BE2C (cell line): ENCODE data around the gene PRKG1.

ENCODE experiments used
- DNase-seq: peaks from one replicate; pipeline ENCODE4 v3.0.0-alpha.2; 2020
- H3K27me3 ChIP-seq: fragments of 250-450 bp; sonication (Bioruptor Pico); 2 replicates; pipeline ENCODE4 v1.5.1; 2020; ENCODE audit warnings: mild to moderate bottlenecking
- H3K36me3 ChIP-seq: fragments of 250-450 bp; sonication (Bioruptor Pico); 2 replicates; pipeline ENCODE4 v1.5.1; 2020; ENCODE audit warnings: mild to moderate bottlenecking
- H3K4me1 ChIP-seq: fragments of 250-450 bp; sonication (Bioruptor Pico); 2 replicates; pipeline ENCODE4 v1.5.1; 2020
- H3K4me3 ChIP-seq: 2 replicates; pipeline ENCODE4 v1.5.1; 2011; ENCODE audit warnings: low read depth, low read length
- H3K9me3 ChIP-seq: fragments of 250-450 bp; sonication (Bioruptor Pico); 2 replicates; pipeline ENCODE4 v1.5.1; 2020
- CTCF ChIP-seq: IDR thresholded peaks from 2 replicates; pipeline ENCODE4 v1.5.1; 2012; ENCODE audit warnings: mild to moderate bottlenecking, low read depth, low read length

The PRKG1 gene

GRCh38 chr10:52212802-52213201 lies 1138.5 kb downstream of the PRKG1 start:
- no peak for DNase-seq
- no peak overlapping the region for H3K4me3 ChIP-seq
- H3K4me1 ChIP-seq: no peaks in the 10 kb centered on the region
- TF ChIP-seq CTCF: no peak
- H3K36me3 ChIP-seq: no peaks in the 10 kb centered on the region
- H3K27me3 ChIP-seq: no peaks in the 10 kb centered on the region
- H3K9me3 ChIP-seq: no peaks in the 10 kb centered on the region

- Histone ChIP-seq H3K36me3 (no peaks in the 10 kb centered on the region), H3K4me1 (no peaks in the 10 kb centered on the region)
- DNase-seq: no peak
Measured at GRCh38 chr10:52213321-52213752, 1139.0 kb downstream of the PRKG1 start.

GRCh38 chr10:52215745-52216361 lies 1141.6 kb downstream of the PRKG1 start:
- Histone ChIP-seq H3K4me3 (no peak overlapping the region), H3K36me3 (no peaks in the 10 kb centered on the region), H3K27me3 (no peaks in the 10 kb centered on the region), H3K4me1 (no peaks in the 10 kb centered on the region), H3K9me3 (no peaks in the 10 kb centered on the region)
- TF ChIP-seq CTCF: peak; percentile 67
- peak; percentile 34 for DNase-seq

More at GRCh38 chr10:52213321-52213752, 1139.0 kb downstream of the PRKG1 start:
- H3K9me3 ChIP-seq: no peaks in the 10 kb centered on the region
- H3K4me3 ChIP-seq: no peak overlapping the region
- no peaks in the 10 kb centered on the region for H3K27me3 ChIP-seq
- TF ChIP-seq CTCF: no peak

GRCh38 chr10:52216852-52217251 lies 1142.6 kb downstream of the PRKG1 start:
- no peak for TF ChIP-seq CTCF
- Histone ChIP-seq H3K9me3 (no peaks in the 10 kb centered on the region), H3K4me3 (no peak overlapping the region), H3K4me1 (no peaks in the 10 kb centered on the region), H3K27me3 (no peaks in the 10 kb centered on the region), H3K36me3 (no peaks in the 10 kb centered on the region)
- DNase-seq: no peak

GRCh38 chr10:52217531-52217930 lies 1143.2 kb downstream of the PRKG1 start:
- no peak for DNase-seq
- Histone ChIP-seq H3K4me1 (no peaks in the 10 kb centered on the region), H3K4me3 (no peak overlapping the region)

More at GRCh38 chr10:52217531-52217930, 1143.2 kb downstream of the PRKG1 start:
- Histone ChIP-seq H3K9me3 (no peaks in the 10 kb centered on the region), H3K27me3 (no peaks in the 10 kb centered on the region), H3K36me3 (no peaks in the 10 kb centered on the region)
- TF ChIP-seq CTCF: no peak
